HG02973 (cell line): ENCODE data around the gene HS6ST2.

Source experiments
- ATAC-seq: cut with Tn5 transposase; IDR thresholded peaks from one replicate; pipeline ENCODE4 v1.9.1; 2021; ENCODE audit warnings: moderate library complexity; ENCODE audit not compliant: unreplicated experiment

The HS6ST2 gene

GRCh38 chrX:132689612-132690563, 268.5 kb downstream of the HS6ST2 start:
- no peak for ATAC-seq

DNA sequence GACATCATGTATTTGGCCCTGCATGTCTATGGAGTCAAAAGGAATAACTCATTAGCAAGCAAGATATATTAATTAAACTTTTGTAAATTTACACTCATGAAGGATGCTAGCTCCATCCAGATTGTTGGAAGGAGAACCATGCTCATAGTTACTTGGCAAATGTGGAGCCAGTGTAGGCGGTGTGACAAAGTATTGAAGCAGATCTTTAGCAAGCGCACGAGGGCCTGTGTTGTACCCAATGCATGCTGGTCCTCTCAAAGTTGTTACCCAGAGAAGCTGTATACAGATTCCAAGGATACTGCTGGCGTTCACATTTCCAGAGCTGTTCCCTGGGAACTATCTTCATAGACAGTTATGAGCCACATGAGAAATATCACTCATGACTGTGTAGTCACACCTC, 273.2 kb downstream of the HS6ST2 start:
- no peak for ATAC-seq

DNA sequence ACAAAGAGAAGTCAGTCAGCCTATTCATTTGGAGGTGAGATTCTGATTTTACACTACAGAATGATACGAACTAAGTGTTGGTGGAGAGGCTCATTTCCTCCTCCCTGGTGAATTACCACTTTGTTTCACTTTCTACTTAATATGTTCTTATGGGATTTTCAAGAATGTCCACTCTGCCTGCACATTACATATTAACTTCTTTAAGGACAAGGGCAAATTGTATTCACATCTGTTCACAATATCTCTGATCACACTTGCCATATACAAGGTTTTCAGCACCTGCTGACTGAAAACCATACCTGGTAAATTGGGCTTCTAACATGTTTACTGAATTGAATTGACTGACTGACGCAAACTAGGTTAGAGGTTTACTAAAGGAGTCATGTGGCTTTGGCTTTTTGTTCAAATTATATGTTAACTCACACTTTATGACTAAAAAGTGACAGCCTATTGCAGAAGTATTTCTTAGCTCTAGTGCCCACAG, 281.2 kb downstream of the HS6ST2 start:
- no peak for ATAC-seq

DNA sequence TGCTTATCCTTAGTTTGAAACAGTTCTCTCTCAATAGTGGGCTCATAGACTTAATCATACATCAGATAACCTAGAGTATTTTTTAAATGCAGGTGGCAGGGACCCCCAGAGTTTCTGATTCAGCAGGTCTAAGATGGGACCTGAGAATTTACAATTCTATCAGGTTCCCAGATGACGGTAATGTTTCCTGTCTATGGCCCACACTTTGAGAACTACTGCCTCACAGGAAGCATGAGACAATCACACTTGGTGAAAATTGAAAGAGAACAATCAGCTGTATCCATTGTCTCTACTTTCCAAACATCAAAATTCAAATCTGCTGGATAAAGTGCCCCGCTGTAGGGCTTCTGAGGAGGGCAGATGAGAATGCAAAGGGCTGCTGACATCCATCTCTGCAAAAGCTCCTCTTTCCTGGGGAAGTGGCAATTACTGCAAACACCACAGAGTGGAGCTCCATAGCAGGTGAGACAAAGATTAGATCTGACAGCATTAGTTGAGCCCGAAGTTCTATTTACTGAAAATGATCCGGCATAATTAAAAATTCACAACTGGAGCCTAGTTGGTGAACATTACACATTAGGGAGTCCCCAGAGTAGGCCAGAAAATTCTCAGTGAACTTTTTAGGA, 281.8 kb downstream of the HS6ST2 start:
- ATAC-seq = no peak

DNA sequence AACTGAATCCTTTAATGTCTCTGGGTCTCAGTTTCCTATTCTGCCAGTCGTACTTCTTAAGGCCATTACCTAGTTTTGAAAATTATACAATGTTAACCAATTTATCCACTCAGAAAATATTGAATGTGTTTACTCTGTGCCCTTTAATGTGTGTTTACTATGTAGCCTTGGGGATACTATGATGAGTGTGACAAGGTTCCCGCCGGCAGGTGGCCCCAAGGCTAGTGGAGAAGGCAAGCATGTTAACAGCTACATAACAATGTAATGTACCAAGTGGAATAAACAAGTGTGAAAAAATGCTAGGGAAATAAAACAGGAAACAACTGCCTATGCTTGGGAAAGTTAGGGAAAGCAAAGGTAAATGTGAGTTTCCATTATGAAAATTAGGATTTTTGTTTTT, 282.3 kb downstream of the HS6ST2 start:
- no peak for ATAC-seq

- no peak for ATAC-seq
These were observed 285.1 kb downstream of the HS6ST2 start for GRCh38 chrX:132673331-132673730.

DNA sequence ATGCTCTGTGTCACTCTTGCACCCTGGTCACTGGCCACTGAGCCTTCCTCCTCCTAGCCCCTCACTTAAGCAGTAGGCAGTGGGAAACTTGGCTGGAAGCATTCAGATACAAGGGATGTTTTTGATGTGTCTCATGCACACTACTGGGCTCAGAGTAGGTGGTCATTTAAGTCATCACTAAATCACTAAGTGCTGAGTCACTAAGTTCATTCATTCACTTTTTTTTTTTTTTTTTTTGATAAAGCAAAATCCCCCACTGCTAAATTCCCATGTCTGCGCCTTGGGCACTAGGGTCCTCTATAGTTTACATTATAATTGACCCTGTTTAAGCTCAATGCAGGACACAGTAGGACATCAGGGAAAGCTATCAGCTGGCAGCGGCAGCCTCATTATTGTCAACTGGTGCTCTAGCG, 287.2 kb downstream of the HS6ST2 start:
- no peak for ATAC-seq

GRCh38 chrX:132669142-132669541, 289.3 kb downstream of the HS6ST2 start:
- no peak for ATAC-seq

GRCh38 chrX:132668178-132668577, 290.3 kb downstream of the HS6ST2 start:
- no peak for ATAC-seq

DNA sequence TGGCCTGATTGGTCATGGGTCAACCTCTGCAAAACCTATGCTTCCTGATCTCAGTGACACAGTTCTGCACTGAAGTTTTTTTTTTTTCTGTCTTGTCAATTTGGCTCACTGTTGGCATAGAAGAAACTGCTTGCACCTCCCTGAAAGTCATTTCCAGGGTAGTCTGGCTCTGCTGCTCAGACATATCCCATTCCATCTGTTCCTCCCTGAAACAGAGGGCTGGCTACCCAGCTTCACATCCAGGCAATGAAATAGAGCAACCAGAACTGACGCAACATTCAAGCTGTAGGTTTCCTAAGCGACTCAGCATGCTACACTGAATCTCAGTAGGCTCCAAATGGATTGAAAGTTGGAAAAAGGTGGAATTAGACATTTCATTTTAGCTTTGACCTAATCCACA, 292.8 kb downstream of the HS6ST2 start:
- ATAC-seq = no peak

GRCh38 chrX:132664273-132664672, 294.2 kb downstream of the HS6ST2 start:
- no peak for ATAC-seq

DNA sequence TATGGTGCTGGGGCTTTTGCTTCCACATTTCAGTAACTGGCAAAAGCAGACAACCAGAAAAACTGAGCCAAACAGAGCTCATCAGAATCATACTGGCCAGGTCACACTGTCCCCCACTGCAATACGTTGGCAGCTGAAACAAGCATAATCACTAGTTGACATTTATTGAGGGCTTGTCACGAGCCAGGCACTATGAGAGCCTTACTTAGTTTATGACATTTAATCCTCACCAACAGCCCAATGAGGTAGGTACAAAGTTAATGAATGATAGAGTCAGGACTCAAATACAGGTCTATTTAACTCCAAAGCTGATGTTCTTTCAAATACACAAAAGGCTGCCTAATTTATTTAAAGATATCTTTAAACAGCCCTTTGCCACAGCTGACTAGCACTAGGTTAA, 295.6 kb downstream of the HS6ST2 start:
- no peak for ATAC-seq

DNA sequence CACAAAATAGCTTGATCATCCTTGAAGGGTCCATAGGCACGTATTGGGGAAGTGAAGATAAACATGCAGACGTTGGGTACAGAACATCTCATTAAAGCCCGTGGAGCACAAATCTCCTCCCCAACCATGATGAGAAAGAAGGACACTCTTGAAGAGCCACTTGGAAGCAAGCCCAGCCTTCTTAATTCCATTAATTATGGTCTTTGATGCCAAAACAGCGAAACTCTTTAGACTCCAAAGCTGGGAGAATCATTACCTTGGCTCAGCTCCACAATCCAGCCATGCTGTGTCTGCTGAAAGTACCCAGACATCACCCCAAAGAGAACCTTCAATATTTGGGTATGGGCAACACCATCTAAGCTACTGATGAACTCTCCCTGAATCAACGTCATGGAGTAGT, 300.6 kb downstream of the HS6ST2 start:
- no peak for ATAC-seq

DNA sequence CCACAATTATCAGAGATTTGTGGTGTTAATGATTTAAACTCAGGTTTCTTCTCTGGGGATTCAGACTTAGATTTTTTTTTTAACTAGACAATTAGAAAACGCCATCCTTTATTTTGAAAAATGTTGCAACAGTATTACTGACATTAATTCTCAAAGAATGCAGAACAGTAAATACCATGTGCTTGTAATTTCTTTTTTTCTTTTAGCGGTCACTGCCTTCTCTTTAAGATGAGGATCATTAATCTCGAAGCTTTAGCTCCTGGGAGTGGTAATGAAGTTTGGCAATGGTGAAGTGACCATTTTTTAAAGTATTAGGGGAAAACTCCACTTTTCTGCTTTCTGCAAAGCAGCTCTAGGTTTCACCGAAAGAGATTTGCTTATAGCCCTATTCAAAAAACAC, 305.6 kb downstream of the HS6ST2 start:
- ATAC-seq = no peak

DNA sequence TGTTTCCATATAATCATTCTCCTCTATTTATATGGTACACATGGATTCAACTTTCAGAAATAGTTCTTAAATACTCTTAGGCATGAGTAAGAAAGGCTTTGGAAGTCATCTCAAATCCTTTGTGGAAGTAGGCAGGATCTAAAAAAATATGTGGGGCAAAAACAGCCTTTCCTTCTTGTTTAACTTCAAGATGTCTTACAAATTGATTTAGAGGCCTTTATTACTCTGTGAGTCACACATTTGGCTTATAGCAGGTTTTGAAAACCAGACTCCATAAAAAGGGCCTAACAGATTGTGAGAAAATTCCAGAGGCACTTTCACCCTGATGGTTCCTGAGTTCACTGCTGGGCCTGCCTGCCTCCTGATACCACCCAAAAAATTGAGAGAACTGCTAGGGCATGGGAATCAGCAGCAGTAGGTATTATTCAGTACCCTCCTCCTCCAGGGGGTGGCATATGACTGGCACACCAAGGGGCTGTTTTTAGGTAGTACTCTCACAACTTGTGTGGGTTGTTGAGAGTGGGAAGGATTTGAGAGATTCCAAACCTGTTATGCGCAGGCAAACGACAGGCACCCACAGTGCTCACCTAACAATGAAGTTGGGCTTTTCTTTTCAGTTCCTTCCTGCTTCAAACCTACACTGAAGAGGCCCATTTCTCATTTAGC, 306.9 kb downstream of the HS6ST2 start:
- ATAC-seq = no peak

DNA sequence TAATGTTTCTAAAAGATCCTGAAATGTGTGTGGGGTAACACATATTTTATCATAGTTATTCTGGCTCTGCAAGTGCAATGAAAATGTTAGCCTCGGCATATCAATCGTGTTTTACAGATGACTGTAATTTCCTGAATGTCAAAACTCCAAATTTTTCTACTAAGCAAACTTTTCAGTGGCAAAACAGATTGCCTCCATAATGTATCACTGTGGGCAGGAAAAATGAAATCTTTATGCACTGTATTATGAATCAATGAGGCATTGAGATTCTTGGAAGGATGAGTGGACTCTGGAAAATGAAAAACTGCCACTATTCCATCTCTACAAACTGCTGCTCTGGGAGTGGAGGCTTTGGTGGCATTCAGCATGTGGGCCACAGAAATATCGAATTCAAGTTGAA, 309.5 kb downstream of the HS6ST2 start:
- ATAC-seq = no peak

GRCh38 chrX:132639446-132639845, 319.0 kb downstream of the HS6ST2 start:
- ATAC-seq = no peak

GRCh38 chrX:132638313-132638712, 320.1 kb downstream of the HS6ST2 start:
- no peak for ATAC-seq

- ATAC-seq = no peak
These were observed 322.3 kb downstream of the HS6ST2 start for GRCh38 chrX:132636080-132636479.

- no peak for ATAC-seq
These were observed 323.9 kb downstream of the HS6ST2 start for GRCh38 chrX:132634521-132634920.

GRCh38 chrX:132631579-132632232, 326.7 kb downstream of the HS6ST2 start:
- no peak for ATAC-seq
